GM12872 (cell line): ENCODE measurements around the gene CMTM5.

ENCODE experiments used
- CTCF ChIP-seq: IDR thresholded peaks from 3 replicates; pipeline ENCODE4 v1.5.1; 2011; ENCODE audit warnings: low read depth, mild to moderate bottlenecking, low read length, moderate library complexity; ENCODE audit not compliant: insufficient read depth

Gene CMTM5

GRCh38 chr14:23398348-23398747, 21.5 kb downstream of the CMTM5 start:
- TF ChIP-seq CTCF = no peak

DNA sequence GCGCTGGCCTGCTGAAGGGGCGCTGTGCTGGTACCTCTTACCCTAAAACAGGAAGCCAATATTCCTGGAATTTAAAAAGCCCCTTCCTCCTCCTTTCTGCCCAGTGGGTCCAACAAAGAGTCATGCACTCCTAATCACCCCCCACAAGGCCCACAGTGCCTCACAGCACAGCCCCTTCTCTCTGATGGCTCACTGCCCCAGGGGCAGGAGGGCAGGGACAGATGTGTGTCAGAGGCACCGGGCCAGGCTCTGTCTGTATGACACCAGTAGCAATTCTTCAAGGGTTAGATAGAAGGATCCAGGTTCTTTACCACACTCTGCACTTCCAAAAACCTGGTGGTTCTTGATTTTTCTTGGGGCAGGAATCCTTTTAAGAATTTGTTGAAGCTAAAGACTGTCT, 22.3 kb downstream of the CMTM5 start:
- no peak for TF ChIP-seq CTCF

GRCh38 chr14:23399591-23399990, 22.7 kb downstream of the CMTM5 start:
- TF ChIP-seq CTCF = no peak

- no peak for TF ChIP-seq CTCF
Observed at GRCh38 chr14:23401291-23401690, 24.4 kb downstream of the CMTM5 start.

- no peak for TF ChIP-seq CTCF
Observed at GRCh38 chr14:23402296-23403138, 25.7 kb downstream of the CMTM5 start.

DNA sequence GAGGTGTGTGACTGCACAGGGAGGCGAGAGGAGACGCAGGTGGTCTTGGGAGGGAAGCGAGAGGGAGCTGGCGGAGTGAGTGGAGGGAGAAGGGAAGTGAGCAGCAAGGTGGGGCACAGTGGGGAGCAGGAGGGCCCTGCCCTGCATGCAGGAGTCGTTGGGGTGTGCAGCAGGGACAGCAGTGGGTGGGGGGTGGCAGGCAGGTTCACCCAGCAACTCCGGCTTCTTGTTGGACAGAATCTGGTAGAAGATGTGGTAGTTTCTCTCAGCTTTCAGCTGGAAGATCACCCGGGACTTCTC, 26.2 kb downstream of the CMTM5 start:
- TF ChIP-seq CTCF = no peak

- TF ChIP-seq CTCF = no peak
Observed at GRCh38 chr14:23403908-23404307, 27.1 kb downstream of the CMTM5 start.
